ENCODE results near the gene BRIP1. TPM values are rescaled to one million over a fixed set of nuclear protein-coding genes. Genes with fewer than 3 reads are reported as not detected.

BRIP1 gene
- total and polyA plus RNA-seq, 10 of the 15 experiments (the other 5 are each of a cell fraction or from before 2014, with no cell fraction given) = 4.0 to 24.2 (median 12.8) TPM

DNA sequence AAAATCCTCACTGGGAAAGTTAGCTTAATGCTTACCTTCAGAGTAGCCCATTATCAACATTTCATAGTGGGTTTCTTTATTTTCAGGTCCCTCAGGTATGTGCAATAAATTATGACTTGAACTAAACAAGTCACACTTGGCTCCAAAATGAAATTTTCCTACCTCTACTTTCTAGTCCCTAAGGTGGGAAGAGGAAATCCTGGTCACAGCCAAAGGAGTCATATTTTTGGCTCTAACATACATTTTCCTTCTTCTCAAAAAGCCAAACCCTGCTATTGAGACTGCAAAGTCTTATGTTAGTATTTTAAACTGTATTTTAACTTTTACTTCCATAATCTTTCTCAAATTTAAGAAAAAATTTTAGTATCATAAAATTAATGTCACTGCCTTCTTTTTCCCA lies 128.9 kb downstream of the BRIP1 start:
- FAIRE-seq = no peak
- RAD21 ChIA-PET (ENCODE audit: unreplicated experiment) = no interaction called here
- Histone ChIP-seq H3K79me2 (ENCODE audit: control insufficient read depth, insufficient read depth, low read length) (no peaks in the 10 kb centered on the region), H3K4me2 (ENCODE audit: control insufficient read depth, insufficient read depth) (no peak overlapping the region), H3K4me3 (no peak overlapping the region), H4K20me1 (ENCODE audit: control insufficient read depth, insufficient read depth) (no peaks in the 10 kb centered on the region), H2AFZ (ENCODE audit: control insufficient read depth, low read depth, low read length) (no peak overlapping the region), H3K4me1 (ENCODE audit: control insufficient read depth, insufficient read depth, low read length) (no peaks in the 10 kb centered on the region), H3K9me3 (replicated peaks; ENCODE audit: control insufficient read depth, insufficient read depth, low read length) (no peaks in the 10 kb centered on the region; the same call in 1 of the 3 replicates), H3K36me3 (ENCODE audit: control insufficient read depth in 2 of 2, insufficient read depth in 2 of 2, low read length in 1 of 2) (no peaks in the 10 kb centered on the region; a peak in 1 of 4 replicates), H3K9ac (ENCODE audit: control insufficient read depth, insufficient read depth, low read length) (no peak overlapping the region), H3K27me3 (replicated peaks in 1 of 2; ENCODE audit: control insufficient read depth in 2 of 2, insufficient read depth in 2 of 2, low read length in 1 of 2) (no peaks in the 10 kb centered on the region), H3K27ac (ENCODE audit: control insufficient read depth, insufficient read depth) (no peak overlapping the region)
- CTCF ChIA-PET = no interaction called here
- ATAC-seq = no peak
- POLR2A ChIA-PET = no interaction called here
- in situ Hi-C loops (cut with MboI) = no loop called here
- DNase-seq (ENCODE audit: low read depth, low spot score) = no peak
- intact Hi-C loops (cut with micrococcal nuclease; ENCODE audit: unreplicated experiment) = no loop called here
- BruUV-seq (replicated peaks) = no TSS peak
- SMC1A ChIA-PET (ENCODE audit: uncharacterized antibody, unreplicated experiment) = no interaction called here
- TF ChIP-seq BMI1 (IDR thresholded peaks at IDR 0.05; ENCODE audit: borderline replicate concordance) (no peak), RAD21 (IDR thresholded peaks at IDR 0.05; ENCODE audit: insufficient read depth, low read depth, low read length) (no peak), ZNF207 (IDR thresholded peaks at IDR 0.05; ENCODE audit: borderline replicate concordance) (no peak), NFXL1 (IDR thresholded peaks at IDR 0.05; ENCODE audit: borderline replicate concordance) (0 out of 2 replicates have a peak, but pooled peaks have one; percentile 4), STAT1 (conservative IDR thresholded peaks at IDR 0.05) (no peak), BHLHE40 (IDR thresholded peaks at IDR 0.05; ENCODE audit: borderline replicate concordance in 1 of 2, low read depth in 2 of 2, low read length in 1 of 2) (no peak), KAT2A (conservative IDR thresholded peaks at IDR 0.05; ENCODE audit: control insufficient read depth, low read depth, low read length) (no peak), ETV6 (conservative IDR thresholded peaks at IDR 0.05 in 1 of 2, IDR thresholded peaks at IDR 0.05 in 1 of 2; ENCODE audit: borderline replicate concordance in 1 of 2, low read depth in 1 of 2) (0 out of 4 replicates have a peak, but pooled peaks of 1 of the 2 experiments have one; percentile 3), SMC3 (IDR thresholded peaks at IDR 0.05; ENCODE audit: borderline replicate concordance, low read length) (no peak), ZNF274 (IDR thresholded peaks at IDR 0.05; ENCODE audit: insufficient read depth, insufficient read length) (no peak), TCF7 (IDR thresholded peaks at IDR 0.05; ENCODE audit: borderline replicate concordance) (no peak), RFX5 (IDR thresholded peaks at IDR 0.05; ENCODE audit: low read depth, low read length) (no peak)
